ENCODE results near the gene GARRE1.
"Not testable (repeated sequence)": the region's sequence is repeated elsewhere in the genome, so short reads cannot be mapped to it uniquely, and the experiment has no call there.

The GARRE1 gene

GRCh38 chr19:34232566-34233481 lies 21.5 kb upstream of the GARRE1 start:
- DNase-seq: peak; percentile 40 to 56

- no peak for DNase-seq
Measured at GRCh38 chr19:34235425-34235940, 18.9 kb upstream of the GARRE1 start.

GRCh38 chr19:34236035-34236987 lies 18.0 kb upstream of the GARRE1 start:
- DNase-seq: no peak

DNA sequence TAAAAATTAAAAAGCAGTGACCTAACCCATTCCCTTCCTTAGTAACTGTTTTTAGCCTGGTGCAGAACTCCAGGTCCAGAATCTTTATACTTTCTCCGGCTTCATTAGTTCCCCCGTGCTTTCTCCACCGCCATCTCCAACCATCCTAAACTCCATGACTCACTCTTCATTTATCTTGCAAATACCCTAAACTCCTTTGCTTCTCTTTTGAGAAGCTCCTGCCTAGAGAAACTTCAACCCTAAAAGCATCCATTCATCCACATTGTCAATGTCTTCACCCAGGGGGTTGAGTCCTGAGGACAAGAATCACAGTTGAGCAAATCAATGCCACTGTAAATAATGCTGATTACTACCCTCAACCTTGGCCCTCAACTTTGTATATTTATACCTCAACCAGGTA lies 17.1 kb upstream of the GARRE1 start:
- no peak for DNase-seq

DNA sequence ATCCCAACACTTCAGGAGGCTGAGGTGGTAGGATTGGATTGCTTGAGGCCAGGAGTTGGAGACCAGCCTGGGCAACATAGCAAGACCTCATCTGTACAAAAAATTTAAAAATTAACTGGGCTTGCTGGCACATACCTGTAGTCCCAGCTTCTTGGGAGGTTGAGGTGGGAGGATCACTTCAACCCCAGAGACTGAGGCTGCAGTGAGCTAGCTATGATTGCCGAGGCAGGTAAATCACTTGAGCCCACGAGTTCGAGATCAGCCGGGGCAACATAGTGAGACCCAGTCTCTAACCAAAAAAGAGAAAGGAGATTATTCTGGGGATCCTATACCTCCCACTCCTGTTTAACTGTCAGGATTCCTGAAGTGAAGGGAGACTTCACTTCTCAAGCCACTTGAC lies 16.4 kb upstream of the GARRE1 start:
- DNase-seq: no peak

GRCh38 chr19:34241513-34242337 lies 12.6 kb upstream of the GARRE1 start:
- DNase-seq: no peak

DNA sequence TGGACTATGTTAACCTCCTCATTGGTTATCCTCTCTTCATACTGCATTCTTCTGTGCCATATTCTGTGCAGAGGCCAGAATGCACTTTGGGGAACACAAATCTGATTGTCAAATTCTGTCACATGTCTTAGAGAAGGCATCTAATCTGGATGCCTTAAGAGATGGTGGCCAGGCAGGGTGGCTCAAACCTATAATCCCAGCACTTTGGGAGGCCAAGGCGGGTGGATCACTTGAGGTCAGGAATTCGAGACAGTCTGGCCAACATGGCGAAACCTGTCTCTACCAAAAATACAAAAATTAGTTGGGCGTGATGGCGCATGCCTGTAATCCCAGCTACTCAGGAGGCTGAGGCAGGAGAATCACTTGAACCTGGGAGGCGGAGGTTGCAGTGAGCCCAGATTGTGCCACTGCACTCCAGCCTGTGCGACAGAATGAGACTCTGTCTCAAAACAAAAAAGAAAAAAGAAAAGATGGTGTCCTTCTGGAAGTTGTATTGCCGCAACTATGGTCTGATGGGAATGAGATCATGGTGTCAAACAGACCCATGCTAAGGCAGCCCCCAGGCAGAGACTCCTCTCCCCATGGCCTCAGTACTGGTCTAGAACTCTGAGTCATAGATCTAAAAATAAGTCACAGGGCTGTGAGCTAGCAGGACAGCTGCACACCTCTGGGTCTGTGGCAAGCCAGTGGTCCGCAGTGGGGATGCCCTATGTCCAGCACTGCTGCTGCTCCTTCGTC lies 11.0 kb upstream of the GARRE1 start:
- DNase-seq: not testable (repeated sequence)

GRCh38 chr19:34243876-34244578 lies 10.3 kb upstream of the GARRE1 start:
- DNase-seq: no peak

DNA sequence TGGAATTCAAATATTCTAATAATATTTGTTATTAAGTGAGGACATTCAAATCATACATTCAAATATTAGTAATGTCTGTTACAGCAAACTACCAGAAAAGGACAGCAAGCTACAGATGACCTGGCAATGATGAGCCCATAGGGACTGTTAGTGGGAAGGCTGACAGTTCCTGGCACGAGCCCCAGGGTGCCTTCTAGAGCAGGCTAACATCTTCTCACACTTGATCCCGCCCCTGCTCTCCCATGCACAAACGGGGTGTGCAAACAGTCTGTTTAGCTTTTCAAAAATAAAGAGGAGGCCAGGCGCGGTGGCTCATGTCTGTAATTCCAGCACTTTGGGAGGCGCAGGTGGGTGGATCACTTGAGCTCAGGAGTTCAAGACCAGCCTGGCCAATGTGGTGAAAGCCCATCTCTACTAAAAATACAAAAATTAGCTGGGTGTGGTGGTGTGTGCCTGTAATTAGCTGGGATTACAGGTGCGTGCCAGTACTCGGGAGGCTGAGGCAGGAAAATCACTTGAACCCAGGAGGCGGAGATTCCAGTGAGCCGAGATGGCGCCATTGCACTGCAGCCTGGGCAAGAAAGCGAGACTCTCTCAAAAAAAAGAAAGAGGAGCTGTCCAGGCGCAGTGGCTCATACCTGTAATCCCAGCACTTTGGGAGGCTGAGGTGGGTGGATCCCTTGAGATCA lies 9.6 kb upstream of the GARRE1 start:
- no peak for DNase-seq

- DNase-seq: no peak
Measured at GRCh38 chr19:34246340-34246739, 8.0 kb upstream of the GARRE1 start.

DNA sequence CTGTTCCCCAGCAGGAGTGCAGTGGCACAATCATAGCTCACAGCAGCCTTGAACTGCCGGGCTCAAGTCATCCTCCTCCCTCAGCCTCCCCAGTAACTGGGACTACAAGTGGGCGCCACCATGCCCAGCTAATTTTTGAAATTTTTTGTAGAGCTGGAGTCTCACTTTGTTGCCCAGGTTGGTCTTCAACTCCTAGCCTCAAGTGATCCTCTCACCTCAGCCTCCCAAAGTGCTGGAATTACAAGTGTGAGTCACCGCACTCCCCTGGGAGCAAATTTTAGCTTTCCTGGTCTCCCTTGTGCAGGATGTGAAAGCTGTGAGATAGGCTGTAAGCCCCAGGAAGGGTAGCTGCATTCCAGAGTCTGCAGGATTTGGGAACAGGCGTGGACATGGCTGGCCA lies 5.4 kb upstream of the GARRE1 start:
- DNase-seq: no peak

- not testable (repeated sequence) for DNase-seq
Measured at GRCh38 chr19:34253167-34253566, 1.2 kb upstream of the GARRE1 start.

- DNase-seq: not testable (repeated sequence)
Measured at GRCh38 chr19:34253681-34254045, 691 bp upstream of the GARRE1 start.

GRCh38 chr19:34254698-34255432 lies 511 bp downstream of the GARRE1 start:
- DNase-seq: peak in 1 of 2 donors; percentile 48

DNA sequence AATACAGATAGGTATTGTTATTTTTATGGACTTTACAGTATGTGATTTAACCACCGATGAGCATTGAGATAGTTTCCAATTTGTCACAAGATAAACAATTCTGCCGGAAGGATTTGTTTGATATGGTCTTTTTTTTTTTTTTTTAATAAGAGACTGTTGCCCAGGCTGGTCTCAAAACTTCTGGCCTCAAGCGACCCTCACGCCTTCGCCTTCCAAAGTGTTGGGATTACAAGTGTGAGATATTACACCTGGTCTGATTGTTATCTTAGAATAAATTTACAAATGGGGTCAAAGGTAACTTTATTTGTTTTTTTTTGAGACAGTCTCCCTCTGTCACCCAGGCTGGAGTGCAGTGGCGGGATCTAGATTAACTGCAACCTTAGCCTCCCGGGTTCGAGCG lies 1.2 kb downstream of the GARRE1 start:
- no peak for DNase-seq

DNA sequence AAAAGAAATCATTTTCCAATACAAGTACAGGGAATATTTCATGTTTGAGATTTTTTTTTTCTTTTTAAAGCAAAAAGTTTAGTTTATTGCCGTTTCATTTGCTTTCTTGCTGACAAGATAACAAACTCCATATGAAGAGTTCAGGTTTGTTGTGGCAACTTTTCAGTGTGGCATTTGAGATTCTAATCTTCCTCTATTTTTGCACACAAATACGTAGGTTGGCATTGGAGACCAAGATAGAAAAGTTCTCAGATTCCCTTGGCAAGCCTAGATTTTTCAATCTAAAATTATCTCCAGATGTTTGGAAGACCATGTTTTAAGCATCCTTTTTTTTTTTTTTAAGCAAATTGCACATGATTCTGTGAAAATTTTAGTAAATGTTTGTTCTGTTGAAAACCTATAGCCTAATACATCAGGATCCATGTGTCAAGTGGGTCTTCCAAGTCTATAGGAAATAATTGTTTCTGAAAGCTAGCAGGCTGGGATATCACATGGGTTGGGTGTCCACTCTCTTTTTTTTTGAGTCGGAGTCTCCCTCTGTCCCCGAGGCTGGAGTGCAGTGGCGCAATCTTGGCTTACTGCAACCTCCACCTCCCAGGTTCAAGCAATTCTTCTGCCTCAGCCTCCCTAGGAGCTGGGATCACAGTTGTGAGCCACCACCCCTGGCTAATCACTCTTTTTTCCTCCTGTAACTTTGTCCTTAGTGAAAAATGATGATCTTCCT lies 2.6 kb downstream of the GARRE1 start:
- no peak for DNase-seq

DNA sequence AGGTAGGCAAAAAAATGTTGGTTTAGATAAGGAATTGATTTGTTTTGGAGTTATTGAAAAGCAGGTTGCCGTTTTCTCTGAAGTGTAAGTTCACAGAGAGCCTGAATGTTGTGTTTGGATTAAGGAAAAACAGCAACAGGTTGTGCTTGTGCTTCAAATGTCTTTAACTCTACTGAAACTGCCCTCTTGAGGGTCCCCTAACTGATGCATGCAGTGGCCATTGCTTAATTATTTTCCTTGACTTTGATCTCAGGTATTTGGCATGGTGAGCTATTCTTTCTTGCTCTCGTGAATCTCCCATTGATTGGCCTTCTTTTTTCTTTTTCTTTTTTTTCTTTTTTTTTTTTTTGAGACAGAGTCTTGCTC lies 3.2 kb downstream of the GARRE1 start:
- DNase-seq: no peak

GRCh38 chr19:34259367-34260095 lies 5.2 kb downstream of the GARRE1 start:
- no peak for DNase-seq

All from hippocampal formation (tissue), 2 donors.